Lower leg skin (tissue), 3 donors: Measurements from ENCODE around the gene GZMM.

Experiments
- CTCF ChIP-seq, 3 donors: fragments of 450-650 bp; IDR thresholded peaks; one replicate each; pipeline ENCODE4 v1.5.1; 2016; ENCODE audit warnings: antibody characterized with exemption in 3 of 3, mild to moderate bottlenecking in 3 of 3, moderate library complexity in 2 of 3
- POLR2A ChIP-seq, 2 donors: fragments of 450-650 bp; IDR thresholded peaks; one replicate each; pipeline ENCODE4 v1.6.1; 2016 to 2017; ENCODE audit warnings: antibody characterized with exemption in 2 of 2, mild to moderate bottlenecking in 1 of 2, moderate library complexity in 1 of 2

GRCh38 chr19:555474-555808 is 11.6 kb downstream of the GZMM start:
- TF ChIP-seq CTCF (IDR thresholded peaks at IDR 0.05) (no peak), POLR2A (IDR thresholded peaks at IDR 0.05) (no peak)
